HG02970 (cell line): ENCODE measurements around the gene SLC4A4.
A peak's percentile ranks its signal among the peaks of the same experiment; 100 is the strongest.

Experiments
- ATAC-seq: cut with Tn5 transposase; IDR thresholded peaks from one replicate; pipeline ENCODE4 v1.9.1; 2021; ENCODE audit warnings: mild to moderate bottlenecking, moderate library complexity, moderate number of reproducible peaks; ENCODE audit not compliant: unreplicated experiment, low FRiP score

Gene SLC4A4

GRCh38 chr4:71584585-71584984, 245.8 kb downstream of the SLC4A4 start:
- no peak for ATAC-seq

- no peak for ATAC-seq
These were observed 247.4 kb downstream of the SLC4A4 start for GRCh38 chr4:71586087-71586763.

- ATAC-seq: no peak
These were observed 249.2 kb downstream of the SLC4A4 start for GRCh38 chr4:71587995-71588394.

- ATAC-seq: no peak
These were observed 254.0 kb downstream of the SLC4A4 start for GRCh38 chr4:71592793-71593192.

- ATAC-seq: no peak
These were observed 254.5 kb downstream of the SLC4A4 start for GRCh38 chr4:71593311-71593710.

GRCh38 chr4:71595576-71596108, 256.8 kb downstream of the SLC4A4 start:
- no peak for ATAC-seq

- no peak for ATAC-seq
These were observed 260.8 kb downstream of the SLC4A4 start for GRCh38 chr4:71599578-71599977.

GRCh38 chr4:71602289-71602900, 263.6 kb downstream of the SLC4A4 start:
- no peak for ATAC-seq

- peak; percentile 64 for ATAC-seq
These were observed 266.0 kb downstream of the SLC4A4 start for GRCh38 chr4:71604785-71605184.

GRCh38 chr4:71607109-71607508, 268.3 kb downstream of the SLC4A4 start:
- no peak for ATAC-seq

GRCh38 chr4:71607780-71608677, 269.2 kb downstream of the SLC4A4 start:
- ATAC-seq: no peak

- ATAC-seq: no peak
These were observed 269.9 kb downstream of the SLC4A4 start for GRCh38 chr4:71608678-71609071.

GRCh38 chr4:71609167-71609566, 270.3 kb downstream of the SLC4A4 start:
- ATAC-seq: no peak

GRCh38 chr4:71609651-71610050, 270.8 kb downstream of the SLC4A4 start:
- ATAC-seq: no peak

- no peak for ATAC-seq
These were observed 275.8 kb downstream of the SLC4A4 start for GRCh38 chr4:71614621-71615020.

- ATAC-seq: no peak
These were observed 277.5 kb downstream of the SLC4A4 start for GRCh38 chr4:71616168-71616811.
